ENCODE measurements around the gene RIMKLB.

GRCh38 chr12:8689681-8690080, 8.1 kb upstream of the RIMKLB start:
- TF ChIP-seq CTCF (IDR thresholded peaks at IDR 0.05) (no peak), EP300 (IDR thresholded peaks at IDR 0.05) (no peak)
